HCT116 (cell line): Measurements from ENCODE around the gene SCN2B. TPM values are rescaled to one million over a fixed set of nuclear protein-coding genes. Genes with fewer than 3 reads are reported as not detected.

Experiments used
- ATAC-seq: fragments of 200-7000 bp; cut with Tn5 transposase; 2 replicates; pipeline ENCODE4 v1.9.1; 2020; ENCODE audit warnings: mild to moderate bottlenecking, moderate library complexity
- BruUV-seq: library from RNA; stranded (reverse); fragments of 400-500 nt; replicated peaks from 2 replicates; lab custom pipeline; 2021; lab: Mats Ljungman, UMichigan
- CTCF ChIA-PET: fragments of 300-600 bp; sonication (Branson Sonifier 250); formaldehyde crosslinking; loops from one replicate; lab custom pipeline; 2021; ENCODE audit warnings: antibody characterized with exemption; lab: Charles Lee
- POLR2A ChIA-PET: fragments of 300-600, 350-600 bp; sonication (Branson Sonifier 250); formaldehyde crosslinking; loops from one replicate; lab custom pipeline; 2021; ENCODE audit warnings: antibody characterized with exemption; lab: Charles Lee
- RAD21 ChIA-PET, 2 experiments: fragments of 300-600 bp; sonication (Branson Sonifier 250); formaldehyde crosslinking; loops; one replicate each; lab custom pipeline; 2023; ENCODE audit warnings: low total read pairs in 2 of 2; ENCODE audit not compliant: uncharacterized antibody in 2 of 2, unreplicated experiment in 2 of 2, low non-redundant PET in 1 of 2; lab: Charles Lee
- DNase-seq: peaks from one replicate; pipeline ENCODE4 v3.0.0-alpha.2; 2010; ENCODE audit warnings: low read depth, low spot score
- H2AFZ ChIP-seq: fragments of 200-600 bp; shearing (Covaris generic), sonication (generic); 2 replicates; pipeline ENCODE4 v1.6.1; 2017; ENCODE audit warnings: low read depth, mixed run types, mixed read lengths, antibody characterized with exemption, low read length; ENCODE audit not compliant: poor library complexity, severe bottlenecking
- H3K27ac ChIP-seq: 2 replicates; pipeline ENCODE4 v1.5.1; 2012; ENCODE audit warnings: low read depth, low read length
- H3K27me3 ChIP-seq: fragments of 200-600 bp; sonication (generic); 2 replicates; pipeline ENCODE4 v1.6.1; 2016; ENCODE audit warnings: mixed run types, low read length, mixed read lengths; ENCODE audit not compliant: insufficient read depth
- H3K36me3 ChIP-seq, 2 experiments: fragments of 200-500 bp in 1 of 2; fragments of 200-600 bp in 1 of 2; sonication (Bioruptor generic) in 1 of 2; sonication (generic) in 1 of 2; 2 replicates each; pipeline versions ENCODE4 v1.5.1 to v1.6.1; 2014 to 2016; ENCODE audit warnings: low read length in 2 of 2, inconsistent platforms in 1 of 2, mixed read lengths in 1 of 2, mixed run types in 1 of 2; ENCODE audit not compliant: insufficient read depth in 2 of 2, control insufficient read depth in 1 of 2
- H3K4me1 ChIP-seq, 2 experiments: fragments of 200-600 bp in 1 of 2; sonication (generic) in 1 of 2; 2 replicates each; pipeline versions ENCODE4 v1.5.1 to v1.6.1; 2012 to 2017; ENCODE audit warnings: low read length in 2 of 2, inconsistent platforms in 1 of 2, mild to moderate bottlenecking in 1 of 2, mixed read lengths in 1 of 2, mixed run types in 1 of 2, moderate library complexity in 1 of 2; ENCODE audit not compliant: insufficient read depth in 2 of 2, control insufficient read depth in 1 of 2
- H3K4me2 ChIP-seq: fragments of 200-600 bp; sonication (generic); 2 replicates; pipeline ENCODE4 v1.6.1; 2017; ENCODE audit warnings: mixed run types, low read length, mixed read lengths
- H3K4me3 ChIP-seq, 2 experiments: fragments of 200-600 bp in 1 of 2; sonication (generic) in 1 of 2; replicated peaks in 1 of 2; 2 replicates each; pipeline ENCODE4 v1.5.1; 2011 to 2016; ENCODE audit warnings: low read length in 2 of 2, control low read depth in 1 of 2, low read depth in 1 of 2, mild to moderate bottlenecking in 1 of 2, mixed read lengths in 1 of 2, mixed run types in 1 of 2
- H3K79me2 ChIP-seq: fragments of 200-600 bp; sonication (generic); 2 replicates; pipeline ENCODE4 v1.6.1; 2017; ENCODE audit warnings: mild to moderate bottlenecking, mixed run types, low read length, moderate library complexity, mixed read lengths; ENCODE audit not compliant: insufficient read depth
- H3K9ac ChIP-seq: fragments of 200-600 bp; sonication (generic); 2 replicates; pipeline ENCODE4 v1.6.1; 2016; ENCODE audit warnings: low read length, mixed read lengths
- H3K9me2 ChIP-seq: fragments of 200-600 bp; sonication (generic), shearing (Covaris generic); 2 replicates; pipeline ENCODE4 v1.6.1; 2017; ENCODE audit warnings: mixed run types, mild to moderate bottlenecking, moderate library complexity; ENCODE audit not compliant: insufficient read depth
- H3K9me3 ChIP-seq, 2 experiments: fragments of 200-500 bp in 1 of 2; fragments of 200-600 bp in 1 of 2; sonication (Bioruptor generic) in 1 of 2; sonication (generic) in 1 of 2; 2 replicates each; pipeline ENCODE4 v1.6.1; 2014 to 2017; ENCODE audit warnings: low read length in 2 of 2, mixed read lengths in 2 of 2, inconsistent platforms in 1 of 2, low read depth in 1 of 2, mild to moderate bottlenecking in 1 of 2, mixed run types in 1 of 2, moderate library complexity in 1 of 2; ENCODE audit not compliant: control insufficient read depth in 1 of 2, insufficient read depth in 1 of 2
- H4K20me1 ChIP-seq: fragments of 200-600 bp; sonication (generic), shearing (Covaris generic); 2 replicates; pipeline ENCODE4 v1.6.1; 2017; ENCODE audit warnings: mixed run types, mild to moderate bottlenecking, moderate library complexity; ENCODE audit not compliant: insufficient read depth
- CBX3 ChIP-seq: IDR thresholded peaks from 2 replicates; pipeline ENCODE4 v1.6.1; 2012; ENCODE audit warnings: low read depth
- FOSL1 ChIP-seq: IDR thresholded peaks from 2 replicates; pipeline ENCODE4 v1.6.1; 2012; ENCODE audit warnings: low read depth
- JUND ChIP-seq: IDR thresholded peaks from 2 replicates; pipeline ENCODE4 v1.6.1; 2012
- POLR2AphosphoS5 ChIP-seq: IDR thresholded peaks from 2 replicates; pipeline ENCODE4 v1.6.1; 2011; ENCODE audit warnings: mild to moderate bottlenecking, low read depth, low read length, moderate library complexity
- SIN3A ChIP-seq: IDR thresholded peaks from 2 replicates; pipeline ENCODE4 v1.6.1; 2012; ENCODE audit warnings: low read depth
- SP1 ChIP-seq: IDR thresholded peaks from 2 replicates; pipeline ENCODE4 v1.6.1; 2012; ENCODE audit warnings: low read depth
- YY1 ChIP-seq: IDR thresholded peaks from 2 replicates; pipeline ENCODE4 v1.6.1; 2011; ENCODE audit warnings: low read length, low read depth, moderate library complexity, mild to moderate bottlenecking; ENCODE audit not compliant: insufficient replicate concordance; ENCODE audit errors: extremely low read depth
- intact Hi-C: fragments of 100-400 bp; cut with micrococcal nuclease; formaldehyde crosslinking; loops from 2 replicates; pipeline ENCODE4 v1.10.0; 2022
- total RNA-seq: library from RNA; stranded (reverse); gene quantifications from one replicate; pipeline ENCODE4 v1.2.1, GENCODE V29; 2021; ENCODE audit not compliant: unreplicated experiment
- TF ChIP-seq, protein P1 (sequence below): IDR thresholded peaks from 2 replicates; pipeline ENCODE4 v1.6.1; 2011; ENCODE audit warnings: mild to moderate bottlenecking, low read length, moderate library complexity; ENCODE audit not compliant: insufficient replicate concordance; ENCODE audit errors: extremely low read depth
- TF ChIP-seq, protein P2 (sequence below), 3 experiments: fragments of 200-600 bp in 1 of 3; sonication (generic) in 1 of 3; IDR thresholded peaks in 2 of 3; conservative IDR thresholded peaks in 1 of 3; 2 replicates each; pipeline ENCODE4 v1.5.1; 2012 to 2017; ENCODE audit warnings: low read depth in 2 of 3, low read length in 2 of 3, antibody characterized with exemption in 1 of 3, borderline replicate concordance in 1 of 3, control low read depth in 1 of 3, mild to moderate bottlenecking in 1 of 3, mixed read lengths in 1 of 3, mixed run types in 1 of 3, moderate library complexity in 1 of 3; ENCODE audit not compliant: insufficient read depth in 1 of 3

The SCN2B gene
- total RNA-seq, 1 experiment from 2014 or later, result not detected

DNA sequence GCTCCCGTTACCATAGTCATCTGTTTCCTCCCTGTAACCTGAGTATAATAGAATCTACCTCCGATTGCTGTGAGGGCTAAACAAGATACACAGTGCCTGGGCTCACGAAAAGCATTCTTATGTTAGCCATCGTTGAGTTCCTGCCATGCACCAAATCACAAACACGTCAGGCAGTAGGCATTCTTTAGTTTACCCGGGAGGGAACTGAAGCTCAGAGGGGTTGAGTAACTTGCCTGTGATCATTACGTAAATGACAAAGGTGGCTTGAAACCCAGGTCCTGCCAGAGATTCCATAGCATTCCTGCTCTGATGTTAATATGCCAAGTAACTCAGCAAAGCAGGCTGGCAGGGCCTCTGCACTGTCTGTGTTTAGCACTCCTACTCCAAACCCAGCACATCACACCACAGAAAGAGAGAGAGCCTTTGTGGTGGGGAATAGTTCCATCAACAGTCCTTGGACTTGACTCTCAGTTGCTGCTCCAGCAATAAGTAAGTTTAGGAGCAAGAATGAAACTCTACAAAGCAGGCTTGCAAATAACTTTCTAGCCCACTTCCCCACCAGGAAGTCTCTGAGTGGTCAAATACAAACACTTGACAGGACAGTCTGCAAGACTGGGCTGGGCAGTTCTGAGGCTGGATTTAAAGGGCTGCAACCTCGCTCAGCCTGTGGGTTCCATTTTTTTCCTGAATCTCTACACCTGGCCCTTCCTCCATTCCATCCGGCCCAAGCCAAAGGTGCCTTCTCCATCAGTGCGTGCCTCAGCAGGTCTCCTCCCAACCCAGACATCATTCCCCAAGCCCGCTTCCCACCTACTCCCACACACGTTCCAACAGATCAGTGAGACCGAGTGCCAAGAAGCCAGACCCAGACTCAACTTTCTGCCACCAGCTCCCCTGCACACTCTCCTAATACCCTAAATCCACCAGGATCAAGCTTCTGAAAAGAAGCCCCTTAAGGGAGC, 1.1 kb downstream of the SCN2B start:
- H2AFZ ChIP-seq, result no peak overlapping the region
- no peak for DNase-seq
- no peaks in the 10 kb centered on the region for H3K9me3 ChIP-seq
- ChIA-PET CTCF (no interaction called here), RAD21 (no interaction called here), POLR2A (no interaction called here)
- H4K20me1 ChIP-seq, result no peaks in the 10 kb centered on the region
- no peaks in the 10 kb centered on the region for H3K9me2 ChIP-seq
- ATAC-seq, result no peak
- H3K9ac ChIP-seq, result no peak overlapping the region
- H3K79me2 ChIP-seq, result no peaks in the 10 kb centered on the region
- H3K4me2 ChIP-seq, result no peak overlapping the region
- intact Hi-C loops, result no loop called here
- H3K27me3 ChIP-seq, result no peaks in the 10 kb centered on the region
- no peaks in the 10 kb centered on the region for H3K36me3 ChIP-seq
- no TSS peak for BruUV-seq
- peaks cover 5 to 13% of the 10 kb centered on the region in 2 experiments; a peak in 3 of 4 replicates for H3K4me1 ChIP-seq
- TF ChIP-seq JUND (no peak), YY1 (no peak)
- no peak overlapping the region for H3K4me3 ChIP-seq
- H3K27ac ChIP-seq, result no peak overlapping the region

DNA sequence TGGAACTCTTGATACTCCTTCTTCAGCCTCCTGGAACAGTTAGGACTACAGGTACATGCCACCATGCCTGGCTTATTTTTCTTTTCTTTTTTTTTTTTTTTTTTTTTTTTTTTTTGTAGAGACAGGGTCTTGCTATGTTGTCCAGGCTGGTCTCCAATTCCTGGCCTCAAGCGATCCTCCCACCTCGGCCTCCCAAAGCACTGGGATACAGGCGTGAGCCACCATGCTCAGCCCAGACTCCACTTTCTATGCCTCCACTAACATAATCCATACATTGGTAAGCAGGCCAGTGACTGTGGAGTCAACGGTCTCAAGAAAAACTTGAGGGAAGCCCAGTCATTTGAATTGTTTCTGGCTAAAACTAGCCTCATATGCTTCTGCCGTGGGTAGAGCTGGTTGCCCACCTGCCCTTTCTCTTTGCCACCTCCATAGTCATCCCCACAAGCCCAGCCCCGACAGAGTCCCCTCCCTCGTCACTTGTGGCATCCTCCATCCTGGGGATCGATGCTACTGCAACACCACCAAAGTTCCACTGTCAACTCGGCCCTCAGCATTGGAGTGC, 2.4 kb downstream of the SCN2B start:
- no TSS peak for BruUV-seq
- no peaks in the 10 kb centered on the region for H3K36me3 ChIP-seq
- intact Hi-C loops, result loop anchor here (5.0 kb wide), 1 partner anchor 367 kb away; no protein-coding TSS in a partner anchor
- H3K9ac ChIP-seq, result no peak overlapping the region
- CTCF ChIA-PET, result no interaction called here
- no peaks in the 10 kb centered on the region for H4K20me1 ChIP-seq
- POLR2A ChIA-PET, result no interaction called here
- H3K27me3 ChIP-seq, result no peaks in the 10 kb centered on the region
- H3K4me3 ChIP-seq, result no peak overlapping the region
- RAD21 ChIA-PET, result no interaction called here
- H3K4me2 ChIP-seq, result no peak overlapping the region
- ATAC-seq, result no peak
- no peak for DNase-seq
- H3K4me1 ChIP-seq, result peaks cover 0 to 7% of the 10 kb centered on the region in 2 experiments; a peak in 1 of 4 replicates
- no peaks in the 10 kb centered on the region for H3K79me2 ChIP-seq
- H2AFZ ChIP-seq, result no peak overlapping the region
- H3K9me3 ChIP-seq, result no peaks in the 10 kb centered on the region
- H3K27ac ChIP-seq, result no peak overlapping the region
- H3K9me2 ChIP-seq, result no peaks in the 10 kb centered on the region
- TF ChIP-seq FOSL1 (no peak), YY1 (no peak), SIN3A (no peak), SP1 (no peak), CBX3 (no peak), POLR2AphosphoS5 (no peak)
- TF ChIP-seq, protein P1, sequence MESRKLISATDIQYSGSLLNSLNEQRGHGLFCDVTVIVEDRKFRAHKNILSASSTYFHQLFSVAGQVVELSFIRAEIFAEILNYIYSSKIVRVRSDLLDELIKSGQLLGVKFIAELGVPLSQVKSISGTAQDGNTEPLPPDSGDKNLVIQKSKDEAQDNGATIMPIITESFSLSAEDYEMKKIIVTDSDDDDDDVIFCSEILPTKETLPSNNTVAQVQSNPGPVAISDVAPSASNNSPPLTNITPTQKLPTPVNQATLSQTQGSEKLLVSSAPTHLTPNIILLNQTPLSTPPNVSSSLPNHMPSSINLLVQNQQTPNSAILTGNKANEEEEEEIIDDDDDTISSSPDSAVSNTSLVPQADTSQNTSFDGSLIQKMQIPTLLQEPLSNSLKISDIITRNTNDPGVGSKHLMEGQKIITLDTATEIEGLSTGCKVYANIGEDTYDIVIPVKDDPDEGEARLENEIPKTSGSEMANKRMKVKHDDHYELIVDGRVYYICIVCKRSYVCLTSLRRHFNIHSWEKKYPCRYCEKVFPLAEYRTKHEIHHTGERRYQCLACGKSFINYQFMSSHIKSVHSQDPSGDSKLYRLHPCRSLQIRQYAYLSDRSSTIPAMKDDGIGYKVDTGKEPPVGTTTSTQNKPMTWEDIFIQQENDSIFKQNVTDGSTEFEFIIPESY, result no peak
- TF ChIP-seq, protein P2, sequence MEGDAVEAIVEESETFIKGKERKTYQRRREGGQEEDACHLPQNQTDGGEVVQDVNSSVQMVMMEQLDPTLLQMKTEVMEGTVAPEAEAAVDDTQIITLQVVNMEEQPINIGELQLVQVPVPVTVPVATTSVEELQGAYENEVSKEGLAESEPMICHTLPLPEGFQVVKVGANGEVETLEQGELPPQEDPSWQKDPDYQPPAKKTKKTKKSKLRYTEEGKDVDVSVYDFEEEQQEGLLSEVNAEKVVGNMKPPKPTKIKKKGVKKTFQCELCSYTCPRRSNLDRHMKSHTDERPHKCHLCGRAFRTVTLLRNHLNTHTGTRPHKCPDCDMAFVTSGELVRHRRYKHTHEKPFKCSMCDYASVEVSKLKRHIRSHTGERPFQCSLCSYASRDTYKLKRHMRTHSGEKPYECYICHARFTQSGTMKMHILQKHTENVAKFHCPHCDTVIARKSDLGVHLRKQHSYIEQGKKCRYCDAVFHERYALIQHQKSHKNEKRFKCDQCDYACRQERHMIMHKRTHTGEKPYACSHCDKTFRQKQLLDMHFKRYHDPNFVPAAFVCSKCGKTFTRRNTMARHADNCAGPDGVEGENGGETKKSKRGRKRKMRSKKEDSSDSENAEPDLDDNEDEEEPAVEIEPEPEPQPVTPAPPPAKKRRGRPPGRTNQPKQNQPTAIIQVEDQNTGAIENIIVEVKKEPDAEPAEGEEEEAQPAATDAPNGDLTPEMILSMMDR (IDR thresholded peaks at IDR 0.05 in 2 of 3, conservative IDR thresholded peaks at IDR 0.05 in 1 of 3; ENCODE audit: borderline replicate concordance in 1 of 3, insufficient read depth in 1 of 3, low read depth in 2 of 3, low read length in 2 of 3), result no peak
